GM12892 (cell line): ENCODE measurements around the gene ROPN1B.

Experiments
- POLR2A ChIP-seq: IDR thresholded peaks from 2 replicates; pipeline ENCODE4 v1.6.1; 2011; ENCODE audit warnings: low read depth, low read length, control low read depth
- TAF1 ChIP-seq: IDR thresholded peaks from 2 replicates; pipeline ENCODE4 v1.6.1; 2011; ENCODE audit warnings: low read depth, mild to moderate bottlenecking, control low read depth, low read length, borderline replicate concordance

GRCh38 chr3:126021224-126021623, 52.2 kb downstream of the ROPN1B start:
- TF ChIP-seq TAF1: no peak
- TF ChIP-seq POLR2A: no peak
